Activated naive CD8-positive, alpha-beta T cell treated with anti-CD3 and anti-CD28 coated beads, Interleukin-2, amount 10 ng/mL, durations not matched to agents 7 days and 5 days (primary cell): ENCODE measurements around the gene MRNIP. TPM values are rescaled to one million over a fixed set of nuclear protein-coding genes. Genes with fewer than 3 reads are reported as not detected.

Source experiments
- ATAC-seq: fragments of 150-1000 bp; cut with Tn5 transposase; one replicate; pipeline ENCODE4 v1.10.0; 2021; ENCODE audit warnings: low read depth, moderate library complexity
- POLR2A ChIA-PET: fragments of 350-600 bp; sonication (Branson Sonifier 250); formaldehyde crosslinking; loops from one replicate; lab custom pipeline; 2021; ENCODE audit warnings: antibody characterized with exemption; lab: Charles Lee
- DNase-seq: peaks from one replicate; pipeline ENCODE4 v3.0.0; 2021
- H3K27ac Mint-ChIP-seq: one replicate; pipeline ENCODE4 v1.8.0; 2022; ENCODE audit warnings: mild to moderate bottlenecking, mixed read lengths
- H3K27me3 Mint-ChIP-seq: one replicate; pipeline ENCODE4 v1.8.0; 2022; ENCODE audit warnings: mild to moderate bottlenecking, moderate library complexity, mixed read lengths
- H3K36me3 Mint-ChIP-seq: one replicate; pipeline ENCODE4 v1.8.0; 2021; ENCODE audit warnings: mild to moderate bottlenecking, mixed read lengths
- H3K4me1 Mint-ChIP-seq: one replicate; pipeline ENCODE4 v1.8.0; 2021; ENCODE audit warnings: mixed read lengths
- H3K4me3 Mint-ChIP-seq: one replicate; pipeline ENCODE4 v1.8.0; 2022; ENCODE audit warnings: mild to moderate bottlenecking, moderate library complexity, mixed read lengths
- H3K9me3 Mint-ChIP-seq: one replicate; pipeline ENCODE4 v1.8.0; 2021; ENCODE audit warnings: mixed read lengths
- total RNA-seq, 2 experiments: library from RNA; stranded (reverse); gene quantifications; one replicate each; pipeline ENCODE4 v1.2.3, GENCODE V29; 2021

The MRNIP gene
- 10 to 100 TPM; 46.1 to 47.4 TPM for total RNA-seq

DNA sequence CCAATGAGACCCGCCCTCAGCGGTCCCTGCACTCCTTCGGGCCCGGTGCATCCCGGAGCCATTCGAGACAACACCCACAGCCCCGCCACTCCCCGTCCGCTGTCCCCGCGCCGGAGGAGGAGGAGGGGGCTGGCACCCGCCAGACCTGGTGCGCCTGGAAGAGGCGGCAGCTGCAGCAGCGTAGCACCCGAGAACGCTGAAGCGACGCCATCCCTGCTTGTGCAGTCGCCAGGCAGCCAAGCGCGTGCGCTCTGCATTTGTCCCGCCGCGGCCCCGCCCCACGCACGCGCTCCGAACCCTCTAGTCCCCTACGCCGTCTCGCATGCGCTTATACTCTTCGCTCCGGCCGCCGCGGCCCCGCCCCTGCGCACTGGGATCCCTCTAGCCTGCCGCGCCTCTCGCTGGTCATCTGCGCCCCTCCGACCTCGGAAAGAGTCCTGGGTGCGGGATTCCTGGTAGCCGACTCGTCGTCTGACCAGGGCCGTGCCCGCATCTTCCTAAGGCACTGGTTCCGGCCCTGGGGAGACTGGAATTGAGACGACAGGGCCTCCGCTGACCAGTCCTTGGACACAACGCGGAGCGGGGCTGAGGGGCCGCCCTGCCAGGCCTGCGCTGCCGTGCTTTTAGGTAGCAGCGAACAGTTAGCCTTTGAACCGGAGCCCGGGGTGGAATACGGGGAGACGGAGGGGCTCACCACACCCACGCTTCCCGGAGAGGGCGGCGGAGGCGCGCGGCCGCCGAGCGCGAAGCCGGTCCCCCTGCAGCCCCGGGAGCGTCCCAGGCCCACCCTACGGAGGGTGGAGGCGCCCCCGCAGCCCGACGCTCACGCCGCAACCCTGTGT, at the start of gene MRNIP:
TSS of gene MRNIP (minus strand) at position 232 of the 842 bp plus-strand sequence. CDS start at position 211, 21 bp downstream.
- Mint-ChIP-seq H3K27ac (peak within 1 kb of the TSS; percentile 81), H3K9me3 (no peaks in the 10 kb centered on the region), H3K36me3 (peaks cover 12% of the 10 kb centered on the region), H3K4me1 (peaks cover 6% of the 10 kb centered on the region), H3K27me3 (no peaks in the 10 kb centered on the region), H3K4me3 (peak within 1 kb of the TSS; percentile 95)
- POLR2A ChIA-PET, result interaction anchor here (0.6 kb wide), 1 partner anchor 1330 kb away, joined by 4 read pairs; no protein-coding TSS in a partner anchor
- ATAC-seq (peak; percentile 98), DNase-seq (peak; percentile 93)

DNA sequence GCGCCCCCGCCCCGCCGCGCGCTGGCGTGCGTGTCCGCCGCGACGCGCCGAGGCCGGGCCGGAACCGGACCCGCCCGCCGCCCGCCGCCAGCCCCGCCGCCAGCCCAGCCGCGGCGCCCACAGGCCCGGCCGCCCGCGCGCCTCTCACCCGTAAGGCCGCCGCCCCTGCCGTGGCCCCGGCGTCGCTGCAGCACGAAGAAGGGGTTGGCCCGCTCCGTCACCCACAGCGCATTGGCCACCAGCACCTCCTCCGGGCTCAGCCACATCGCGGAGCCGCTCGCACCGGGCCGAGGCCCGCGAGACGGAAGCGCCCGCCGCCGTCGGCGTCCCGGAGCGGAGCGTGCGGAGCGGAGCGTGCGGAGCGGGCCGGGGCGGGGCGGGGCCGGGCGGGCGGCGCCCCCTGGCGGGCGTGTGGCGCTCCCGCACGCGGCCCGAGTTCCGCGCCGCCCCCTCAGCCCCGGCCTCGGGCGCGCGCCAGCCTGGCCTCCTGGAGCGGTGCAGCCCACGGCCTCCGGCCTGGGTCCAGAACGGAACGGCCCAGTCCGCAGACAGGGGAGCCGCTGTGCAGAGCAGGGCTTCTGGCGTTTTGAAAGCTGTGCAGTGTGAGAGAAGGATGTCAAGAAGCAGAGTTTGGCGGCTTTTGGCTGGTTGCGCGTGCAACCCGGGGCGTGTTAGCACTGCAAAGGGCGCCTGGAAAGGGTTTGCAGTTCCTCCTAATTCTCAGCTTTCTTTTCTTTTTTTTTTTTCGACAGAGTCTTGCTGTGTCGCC, 49.1 kb upstream of the MRNIP start, which contains the start of gene TBC1D9B:
TSS of gene TBC1D9B (minus strand) at position 342 of the 769 bp plus-strand sequence. CDS start at position 266, 76 bp downstream.
- POLR2A ChIA-PET, result interaction anchor here (1.2 to 2.7 kb wide), 3 partner anchors 88 to 109 kb away, joined by 3 to 10 read pairs (median 5); partner anchors contain the start of gene SQSTM1
- peak; percentile 89 for ATAC-seq
- peak; percentile 85 for DNase-seq
- Mint-ChIP-seq H3K4me3 (peak within 1 kb of the TSS; percentile 91), H3K4me1 (peaks cover 3% of the 10 kb centered on the region), H3K27ac (peak within 1 kb of the TSS; percentile 83), H3K9me3 (no peaks in the 10 kb centered on the region), H3K36me3 (peaks cover 7% of the 10 kb centered on the region), H3K27me3 (no peaks in the 10 kb centered on the region)

DNA sequence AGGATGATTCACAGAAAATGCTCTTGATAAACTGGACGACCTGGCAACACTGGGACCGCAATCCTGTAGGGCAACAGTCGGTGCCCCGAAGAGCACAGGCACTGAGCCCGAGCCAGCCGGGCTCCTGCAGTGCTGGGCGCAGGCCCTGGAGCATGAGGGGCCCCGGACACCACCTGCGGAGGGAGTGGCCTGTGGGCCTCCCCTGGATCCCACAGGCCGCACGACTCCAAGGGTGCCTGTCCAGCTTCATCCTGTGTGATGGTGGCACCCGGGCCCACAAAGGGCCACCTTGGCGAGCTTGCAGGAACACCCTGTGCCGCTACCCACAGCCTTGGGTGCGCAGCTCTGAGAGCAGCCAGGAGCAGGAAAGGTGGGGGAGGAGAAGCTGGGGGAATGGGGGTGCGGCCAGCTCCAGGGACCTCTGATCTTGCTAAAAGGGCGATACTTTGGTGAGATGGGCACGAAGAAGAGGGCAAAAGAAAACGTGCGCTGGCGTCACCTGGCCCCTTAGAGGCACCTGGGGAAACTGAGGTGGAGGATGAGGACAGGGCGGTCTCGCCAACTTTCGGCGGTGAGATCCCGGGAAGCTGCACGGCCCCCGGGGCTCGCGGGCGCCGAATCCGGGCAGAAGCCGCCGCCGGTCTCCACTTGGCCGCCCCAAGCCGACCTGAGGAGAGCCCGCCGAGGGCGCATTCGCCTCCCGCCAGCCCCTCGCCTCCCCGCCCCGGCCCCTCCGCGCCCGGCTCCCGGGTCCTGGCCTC, 48.4 kb upstream of the MRNIP start:
- H3K9me3 Mint-ChIP-seq, result no peaks in the 10 kb centered on the region
- H3K36me3 Mint-ChIP-seq, result peaks cover 8% of the 10 kb centered on the region
- peak overlapping the region; percentile 83 for H3K27ac Mint-ChIP-seq
- H3K4me3 Mint-ChIP-seq, result peak overlapping the region; percentile 91
- no peaks in the 10 kb centered on the region for H3K27me3 Mint-ChIP-seq
- DNase-seq (peak; percentile 54), ATAC-seq (peak; percentile 34)
- POLR2A ChIA-PET, result interaction anchor here (0.7 to 2.7 kb wide), 4 partner anchors 87 to 108 kb away, joined by 3 to 10 read pairs (median 4); partner anchors contain the start of gene SQSTM1
- peaks cover 3% of the 10 kb centered on the region for H3K4me1 Mint-ChIP-seq

GRCh38 chr5:179906294-179906794, 47.7 kb upstream of the MRNIP start:
- peaks cover 10% of the 10 kb centered on the region for H3K36me3 Mint-ChIP-seq
- peaks cover 6% of the 10 kb centered on the region for H3K4me1 Mint-ChIP-seq
- POLR2A ChIA-PET, result interaction anchor here (0.7 to 2.7 kb wide), 4 partner anchors 86 to 108 kb away, joined by 3 to 10 read pairs (median 4); partner anchors contain the start of gene SQSTM1
- ATAC-seq (no peak), DNase-seq (no peak)
- H3K9me3 Mint-ChIP-seq, result no peaks in the 10 kb centered on the region
- peak overlapping the region; percentile 18 for H3K27ac Mint-ChIP-seq
- H3K27me3 Mint-ChIP-seq, result no peaks in the 10 kb centered on the region
- peak overlapping the region; percentile 91 for H3K4me3 Mint-ChIP-seq

DNA sequence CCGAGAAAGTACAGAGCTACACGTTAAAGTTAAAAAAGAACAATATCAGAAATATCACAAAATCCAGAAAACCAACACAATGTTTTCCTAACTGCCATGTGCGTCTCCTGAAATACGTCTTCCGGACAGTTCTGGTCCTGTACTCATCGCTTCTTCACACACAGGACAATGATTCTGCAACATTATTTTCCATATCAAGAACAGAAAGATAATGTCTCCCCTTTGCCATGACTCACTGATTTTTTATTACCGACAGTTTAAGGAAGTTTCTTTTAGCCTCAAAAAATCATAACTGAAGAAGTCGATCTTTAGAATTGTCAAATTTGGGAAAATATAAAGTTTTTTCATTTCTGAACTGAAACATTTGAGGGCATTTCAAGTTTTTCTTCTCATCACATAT, 46.5 kb upstream of the MRNIP start:
- POLR2A ChIA-PET, result no interaction called here
- H3K36me3 Mint-ChIP-seq, result peaks cover 10% of the 10 kb centered on the region
- no peak for ATAC-seq
- H3K9me3 Mint-ChIP-seq, result no peaks in the 10 kb centered on the region
- H3K27me3 Mint-ChIP-seq, result no peaks in the 10 kb centered on the region
- H3K27ac Mint-ChIP-seq, result no peak overlapping the region
- peaks cover 6% of the 10 kb centered on the region for H3K4me1 Mint-ChIP-seq
- no peak overlapping the region for H3K4me3 Mint-ChIP-seq
- DNase-seq, result no peak

- Mint-ChIP-seq H3K4me3 (no peak overlapping the region), H3K9me3 (no peaks in the 10 kb centered on the region), H3K27me3 (no peaks in the 10 kb centered on the region), H3K27ac (no peak overlapping the region), H3K36me3 (peaks cover 12% of the 10 kb centered on the region), H3K4me1 (peaks cover 8% of the 10 kb centered on the region)
- no peak for DNase-seq
- POLR2A ChIA-PET, result interaction anchor here (0.6 kb wide), 1 partner anchor 113 kb away, joined by 3 read pairs; no protein-coding TSS in a partner anchor
- no peak for ATAC-seq
Observed at GRCh38 chr5:179904463-179905160, 46.0 kb upstream of the MRNIP start.

DNA sequence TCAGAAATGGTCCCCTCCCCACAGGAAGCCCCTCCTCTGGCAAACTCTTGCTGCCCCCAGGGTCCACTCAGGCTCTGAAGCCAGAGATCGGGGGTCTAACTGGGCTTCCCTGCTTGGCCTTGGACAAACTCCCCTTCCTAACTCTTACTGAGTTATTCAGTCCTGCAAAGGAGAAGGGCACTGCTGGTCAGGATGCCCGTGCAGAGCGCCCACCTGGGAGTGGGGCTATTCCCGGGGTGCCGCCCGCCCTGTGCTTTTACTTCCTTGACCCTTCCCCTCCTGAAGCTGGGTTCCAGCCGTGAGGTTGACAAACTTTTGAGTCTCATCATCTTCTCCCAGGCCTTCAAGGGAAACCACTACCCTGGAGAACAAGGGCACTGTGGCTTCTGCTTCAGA, 44.1 kb upstream of the MRNIP start:
- H3K36me3 Mint-ChIP-seq, result peaks cover 19% of the 10 kb centered on the region
- no peaks in the 10 kb centered on the region for H3K27me3 Mint-ChIP-seq
- no peak overlapping the region for H3K4me3 Mint-ChIP-seq
- ATAC-seq (no peak), DNase-seq (no peak)
- POLR2A ChIA-PET, result no interaction called here
- H3K4me1 Mint-ChIP-seq, result peaks cover 8% of the 10 kb centered on the region
- no peaks in the 10 kb centered on the region for H3K9me3 Mint-ChIP-seq
- H3K27ac Mint-ChIP-seq, result no peak overlapping the region

DNA sequence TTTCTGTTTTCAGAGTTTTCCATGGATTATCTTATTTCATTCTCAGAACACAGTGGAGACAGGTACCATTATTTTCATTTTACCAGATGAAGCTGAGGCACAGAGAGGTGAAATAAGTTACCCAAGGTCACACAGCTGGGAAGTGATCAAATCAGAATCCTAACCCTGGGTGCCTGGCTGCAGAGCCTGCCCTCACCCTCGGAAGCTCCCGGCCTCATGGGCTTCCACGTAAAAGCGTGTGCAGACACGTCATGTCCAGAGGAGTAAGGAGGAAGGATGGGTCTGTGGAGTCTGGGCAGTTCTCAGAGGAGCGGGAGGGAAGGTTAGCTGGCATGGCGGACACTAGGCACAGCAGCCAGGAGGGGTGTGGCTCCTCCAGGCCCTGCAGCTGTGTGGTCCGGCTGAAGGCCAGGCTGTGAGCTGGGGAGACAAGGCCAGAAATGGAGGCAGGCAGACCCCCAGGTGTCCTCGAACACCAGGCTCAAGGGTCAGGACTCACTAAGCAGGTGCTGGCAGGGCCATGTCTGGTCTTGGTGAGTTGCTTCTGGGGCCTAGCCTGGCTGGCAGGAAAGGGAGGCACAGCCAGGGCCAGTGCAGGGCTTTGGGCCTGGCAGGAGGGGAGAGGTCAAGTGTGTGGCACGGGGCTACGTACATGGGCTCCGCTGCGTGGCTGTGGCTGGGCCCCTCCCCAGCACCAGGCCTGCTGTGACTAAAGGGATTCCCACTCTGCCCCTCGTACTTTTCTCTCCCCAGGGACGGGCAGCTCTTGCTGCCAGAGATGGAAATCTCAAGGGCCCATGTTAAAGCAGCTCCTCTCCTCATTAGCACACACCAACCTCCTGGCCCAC, 43.5 kb upstream of the MRNIP start:
- no peaks in the 10 kb centered on the region for H3K9me3 Mint-ChIP-seq
- no peaks in the 10 kb centered on the region for H3K27me3 Mint-ChIP-seq
- no peak overlapping the region for H3K4me3 Mint-ChIP-seq
- DNase-seq, result no peak
- no peak for ATAC-seq
- H3K4me1 Mint-ChIP-seq, result peaks cover 8% of the 10 kb centered on the region
- H3K27ac Mint-ChIP-seq, result no peak overlapping the region
- POLR2A ChIA-PET, result interaction anchor here (0.6 kb wide), 1 partner anchor 156 kb away, joined by 5 read pairs; no protein-coding TSS in a partner anchor
- peaks cover 19% of the 10 kb centered on the region for H3K36me3 Mint-ChIP-seq

DNA sequence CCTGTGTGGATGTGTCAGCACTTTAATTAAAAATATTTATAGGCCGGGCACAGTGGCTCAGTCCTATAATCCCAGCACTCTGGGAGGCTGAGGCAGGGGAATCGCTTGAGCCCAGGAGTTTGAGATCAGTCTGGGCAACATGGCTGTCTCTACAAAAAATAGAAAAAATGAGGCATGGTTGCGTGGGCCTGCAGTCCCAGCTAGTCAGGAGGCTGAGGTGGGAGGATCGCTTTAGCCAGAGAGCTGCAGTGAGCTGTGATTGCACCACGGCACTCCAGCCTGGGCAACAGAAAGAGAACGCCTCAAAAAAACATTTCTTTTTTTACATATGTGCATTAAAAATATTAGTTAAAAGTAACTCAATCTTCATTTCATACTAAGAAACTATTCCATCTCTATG, 42.8 kb upstream of the MRNIP start:
- DNase-seq (no peak), ATAC-seq (no peak)
- POLR2A ChIA-PET, result interaction anchor here (0.6 kb wide), 1 partner anchor 156 kb away, joined by 5 read pairs; no protein-coding TSS in a partner anchor
- Mint-ChIP-seq H3K27ac (no peak overlapping the region), H3K4me1 (peaks cover 8% of the 10 kb centered on the region), H3K9me3 (no peaks in the 10 kb centered on the region), H3K27me3 (no peaks in the 10 kb centered on the region), H3K36me3 (peaks cover 19% of the 10 kb centered on the region), H3K4me3 (no peak overlapping the region)

DNA sequence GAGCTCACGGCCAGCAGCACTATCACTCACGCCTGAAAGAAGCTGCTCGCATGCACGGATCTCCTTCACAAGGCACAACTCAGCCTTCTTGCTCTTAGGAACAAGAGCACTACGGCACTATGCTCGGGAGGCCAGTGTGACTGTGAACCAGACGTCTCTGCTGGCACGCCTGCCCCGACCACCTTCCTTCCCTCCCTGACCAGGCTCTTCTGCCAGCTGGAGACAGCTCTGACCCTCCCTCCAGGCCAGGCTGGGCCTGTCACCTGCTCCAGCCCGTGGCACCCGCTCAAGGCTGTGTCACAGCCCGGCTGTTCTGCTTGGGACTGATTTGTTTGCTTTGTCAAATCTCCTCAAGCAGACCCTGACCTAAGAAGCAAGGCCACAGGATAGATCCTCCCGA, 42.1 kb upstream of the MRNIP start:
- Mint-ChIP-seq H3K27ac (no peak overlapping the region), H3K27me3 (no peaks in the 10 kb centered on the region), H3K9me3 (no peaks in the 10 kb centered on the region), H3K4me3 (no peak overlapping the region), H3K4me1 (peaks cover 4% of the 10 kb centered on the region), H3K36me3 (peaks cover 19% of the 10 kb centered on the region)
- POLR2A ChIA-PET, result no interaction called here
- no peak for ATAC-seq
- no peak for DNase-seq

DNA sequence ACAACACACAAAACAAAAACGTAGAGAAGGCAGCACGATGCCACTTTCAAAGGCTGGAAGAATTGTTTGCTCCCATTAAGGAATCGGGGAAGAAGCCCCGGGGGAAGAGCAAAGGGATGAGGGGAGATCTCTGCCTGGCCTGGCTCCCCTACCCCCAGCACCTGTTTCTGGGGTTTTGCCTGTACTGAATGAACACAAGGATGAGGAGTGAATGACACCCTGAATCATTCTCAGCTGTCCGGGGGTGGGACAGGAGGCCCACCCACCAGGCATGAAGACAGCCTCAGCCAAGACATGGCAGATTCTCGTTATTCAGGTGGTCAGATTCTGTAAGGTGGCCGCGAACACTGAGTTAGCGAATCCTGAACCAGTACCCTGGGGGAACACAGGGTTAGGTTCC, 41.6 kb upstream of the MRNIP start:
- POLR2A ChIA-PET, result no interaction called here
- Mint-ChIP-seq H3K27me3 (no peaks in the 10 kb centered on the region), H3K9me3 (no peaks in the 10 kb centered on the region), H3K36me3 (peaks cover 18% of the 10 kb centered on the region), H3K4me1 (peaks cover 4% of the 10 kb centered on the region), H3K4me3 (no peak overlapping the region), H3K27ac (no peak overlapping the region)
- DNase-seq (no peak), ATAC-seq (no peak)
